ENCODE results near the gene MYL10. TPM values are rescaled to one million over a fixed set of nuclear protein-coding genes. Genes with fewer than 3 reads are reported as not detected.

The MYL10 gene
- total and polyA plus RNA-seq, 2 of the 13 experiments (the other 11 are each of a cell fraction or from before 2014, with no cell fraction given) = not detected

DNA sequence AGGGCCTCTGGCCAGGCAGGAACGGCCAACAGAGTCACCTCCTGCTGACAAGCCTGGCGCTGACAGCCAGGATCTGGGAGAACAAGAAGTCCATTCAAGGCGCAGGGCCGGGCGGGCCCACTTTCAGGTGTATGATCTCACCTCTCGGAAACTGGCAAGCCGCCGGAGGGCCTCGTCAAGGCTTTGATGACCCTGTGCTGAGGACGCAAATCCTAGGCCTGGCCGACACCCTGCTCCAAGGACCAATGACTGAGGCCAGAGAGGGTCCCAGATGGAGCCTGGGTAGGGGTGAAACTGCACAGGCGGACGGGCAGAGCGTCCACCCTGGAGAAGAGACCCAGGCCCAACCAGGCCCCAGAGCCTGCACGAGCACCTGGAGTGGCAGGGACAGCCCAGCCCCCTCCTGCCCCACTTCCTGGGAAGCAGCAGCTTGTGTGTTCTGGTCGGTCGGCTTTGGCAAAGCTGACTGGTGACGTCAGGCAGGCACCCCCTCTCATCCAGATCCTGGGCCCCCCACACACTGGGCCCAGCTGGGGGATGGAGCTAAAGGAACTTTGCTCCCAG lies 30.6 kb downstream of the MYL10 start (continued):
- TF ChIP-seq ATF7 (IDR thresholded peaks at IDR 0.05) = 0 out of 2 replicates have a peak, but pooled peaks have one; percentile 24
- TF ChIP-seq ATF7 (CRISPR knock-in tag; IDR thresholded peaks at IDR 0.05) = peak; percentile 63; the same call in 1 of the 2 replicates
- TF ChIP-seq ZNF891 (CRISPR knock-in tag; IDR thresholded peaks at IDR 0.05) = peak; percentile 66; the same call in 1 of the 2 replicates
- peak; percentile 53 for TF ChIP-seq PHF8 (CRISPR knock-in tag; IDR thresholded peaks at IDR 0.05)
- TF ChIP-seq, protein P1, sequence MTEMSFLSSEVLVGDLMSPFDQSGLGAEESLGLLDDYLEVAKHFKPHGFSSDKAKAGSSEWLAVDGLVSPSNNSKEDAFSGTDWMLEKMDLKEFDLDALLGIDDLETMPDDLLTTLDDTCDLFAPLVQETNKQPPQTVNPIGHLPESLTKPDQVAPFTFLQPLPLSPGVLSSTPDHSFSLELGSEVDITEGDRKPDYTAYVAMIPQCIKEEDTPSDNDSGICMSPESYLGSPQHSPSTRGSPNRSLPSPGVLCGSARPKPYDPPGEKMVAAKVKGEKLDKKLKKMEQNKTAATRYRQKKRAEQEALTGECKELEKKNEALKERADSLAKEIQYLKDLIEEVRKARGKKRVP (CRISPR knock-in tag; IDR thresholded peaks at IDR 0.05) = no peak
- TF ChIP-seq ZNF138 (CRISPR knock-in tag; IDR thresholded peaks at IDR 0.05; ENCODE audit: low read depth) = 0 out of 2 replicates have a peak, but pooled peaks have one; percentile 36
- no peak for TF ChIP-seq SETDB1 (CRISPR knock-in tag; IDR thresholded peaks at IDR 0.05; ENCODE audit: borderline replicate concordance)
- TF ChIP-seq ZNF766 (CRISPR knock-in tag; IDR thresholded peaks at IDR 0.05; ENCODE audit: borderline replicate concordance) = no peak
- TF ChIP-seq, protein P2, sequence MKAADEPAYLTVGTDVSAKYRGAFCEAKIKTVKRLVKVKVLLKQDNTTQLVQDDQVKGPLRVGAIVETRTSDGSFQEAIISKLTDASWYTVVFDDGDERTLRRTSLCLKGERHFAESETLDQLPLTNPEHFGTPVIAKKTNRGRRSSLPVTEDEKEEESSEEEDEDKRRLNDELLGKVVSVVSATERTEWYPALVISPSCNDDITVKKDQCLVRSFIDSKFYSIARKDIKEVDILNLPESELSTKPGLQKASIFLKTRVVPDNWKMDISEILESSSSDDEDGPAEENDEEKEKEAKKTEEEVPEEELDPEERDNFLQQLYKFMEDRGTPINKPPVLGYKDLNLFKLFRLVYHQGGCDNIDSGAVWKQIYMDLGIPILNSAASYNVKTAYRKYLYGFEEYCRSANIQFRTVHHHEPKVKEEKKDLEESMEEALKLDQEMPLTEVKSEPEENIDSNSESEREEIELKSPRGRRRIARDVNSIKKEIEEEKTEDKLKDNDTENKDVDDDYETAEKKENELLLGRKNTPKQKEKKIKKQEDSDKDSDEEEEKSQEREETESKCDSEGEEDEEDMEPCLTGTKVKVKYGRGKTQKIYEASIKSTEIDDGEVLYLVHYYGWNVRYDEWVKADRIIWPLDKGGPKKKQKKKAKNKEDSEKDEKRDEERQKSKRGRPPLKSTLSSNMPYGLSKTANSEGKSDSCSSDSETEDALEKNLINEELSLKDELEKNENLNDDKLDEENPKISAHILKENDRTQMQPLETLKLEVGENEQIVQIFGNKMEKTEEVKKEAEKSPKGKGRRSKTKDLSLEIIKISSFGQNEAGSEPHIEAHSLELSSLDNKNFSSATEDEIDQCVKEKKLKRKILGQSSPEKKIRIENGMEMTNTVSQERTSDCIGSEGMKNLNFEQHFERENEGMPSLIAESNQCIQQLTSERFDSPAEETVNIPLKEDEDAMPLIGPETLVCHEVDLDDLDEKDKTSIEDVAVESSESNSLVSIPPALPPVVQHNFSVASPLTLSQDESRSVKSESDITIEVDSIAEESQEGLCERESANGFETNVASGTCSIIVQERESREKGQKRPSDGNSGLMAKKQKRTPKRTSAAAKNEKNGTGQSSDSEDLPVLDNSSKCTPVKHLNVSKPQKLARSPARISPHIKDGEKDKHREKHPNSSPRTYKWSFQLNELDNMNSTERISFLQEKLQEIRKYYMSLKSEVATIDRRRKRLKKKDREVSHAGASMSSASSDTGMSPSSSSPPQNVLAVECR (CRISPR knock-in tag; IDR thresholded peaks at IDR 0.05; ENCODE audit: borderline replicate concordance) = peak; percentile 35; the same call in 1 of the 2 replicates
- no peak for TF ChIP-seq FOSL1 (CRISPR knock-in tag; IDR thresholded peaks at IDR 0.05; ENCODE audit: borderline replicate concordance)
- no peak for TF ChIP-seq FOXM1 (CRISPR knock-in tag; IDR thresholded peaks at IDR 0.05)
- no peak for TF ChIP-seq SRF (IDR thresholded peaks at IDR 0.05; ENCODE audit: low read depth, low read length)
- no peak for TF ChIP-seq ZNF101 (CRISPR knock-in tag; IDR thresholded peaks at IDR 0.05; ENCODE audit: borderline replicate concordance, low read depth)
- TF ChIP-seq ZBTB3 (CRISPR knock-in tag; IDR thresholded peaks at IDR 0.05; ENCODE audit: borderline replicate concordance, low read depth) = no peak
- TF ChIP-seq SOX5 (CRISPR knock-in tag; IDR thresholded peaks at IDR 0.05; ENCODE audit: borderline replicate concordance) = no peak
- TF ChIP-seq, protein P3, sequence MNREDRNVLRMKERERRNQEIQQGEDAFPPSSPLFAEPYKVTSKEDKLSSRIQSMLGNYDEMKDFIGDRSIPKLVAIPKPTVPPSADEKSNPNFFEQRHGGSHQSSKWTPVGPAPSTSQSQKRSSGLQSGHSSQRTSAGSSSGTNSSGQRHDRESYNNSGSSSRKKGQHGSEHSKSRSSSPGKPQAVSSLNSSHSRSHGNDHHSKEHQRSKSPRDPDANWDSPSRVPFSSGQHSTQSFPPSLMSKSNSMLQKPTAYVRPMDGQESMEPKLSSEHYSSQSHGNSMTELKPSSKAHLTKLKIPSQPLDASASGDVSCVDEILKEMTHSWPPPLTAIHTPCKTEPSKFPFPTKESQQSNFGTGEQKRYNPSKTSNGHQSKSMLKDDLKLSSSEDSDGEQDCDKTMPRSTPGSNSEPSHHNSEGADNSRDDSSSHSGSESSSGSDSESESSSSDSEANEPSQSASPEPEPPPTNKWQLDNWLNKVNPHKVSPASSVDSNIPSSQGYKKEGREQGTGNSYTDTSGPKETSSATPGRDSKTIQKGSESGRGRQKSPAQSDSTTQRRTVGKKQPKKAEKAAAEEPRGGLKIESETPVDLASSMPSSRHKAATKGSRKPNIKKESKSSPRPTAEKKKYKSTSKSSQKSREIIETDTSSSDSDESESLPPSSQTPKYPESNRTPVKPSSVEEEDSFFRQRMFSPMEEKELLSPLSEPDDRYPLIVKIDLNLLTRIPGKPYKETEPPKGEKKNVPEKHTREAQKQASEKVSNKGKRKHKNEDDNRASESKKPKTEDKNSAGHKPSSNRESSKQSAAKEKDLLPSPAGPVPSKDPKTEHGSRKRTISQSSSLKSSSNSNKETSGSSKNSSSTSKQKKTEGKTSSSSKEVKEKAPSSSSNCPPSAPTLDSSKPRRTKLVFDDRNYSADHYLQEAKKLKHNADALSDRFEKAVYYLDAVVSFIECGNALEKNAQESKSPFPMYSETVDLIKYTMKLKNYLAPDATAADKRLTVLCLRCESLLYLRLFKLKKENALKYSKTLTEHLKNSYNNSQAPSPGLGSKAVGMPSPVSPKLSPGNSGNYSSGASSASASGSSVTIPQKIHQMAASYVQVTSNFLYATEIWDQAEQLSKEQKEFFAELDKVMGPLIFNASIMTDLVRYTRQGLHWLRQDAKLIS (CRISPR knock-in tag; IDR thresholded peaks at IDR 0.05) = no peak
- 0 out of 2 replicates have a peak, but pooled peaks have one; percentile 71 for TF ChIP-seq ZNF703 (CRISPR knock-in tag; IDR thresholded peaks at IDR 0.05; ENCODE audit: borderline replicate concordance)
- no peak for TF ChIP-seq ZNF850 (CRISPR knock-in tag; conservative IDR thresholded peaks at IDR 0.05)

All from HepG2 (cell line).